H9 (cell line): ENCODE results near the gene RNF157. TPM values are rescaled to one million over a fixed set of nuclear protein-coding genes. Genes with fewer than 3 reads are reported as not detected.

ENCODE experiments used
- DNase-seq: peaks from one replicate; pipeline ENCODE4 v3.0.0-alpha.2; 2017
- H2AFZ ChIP-seq: one replicate; pipeline ENCODE4 v1.6.1; 2013; ENCODE audit warnings: mild to moderate bottlenecking, low read length, control low read depth, moderate library complexity
- H2AK5ac ChIP-seq: 2 replicates; pipeline ENCODE4 v1.6.1; 2013; ENCODE audit warnings: low read length, control low read depth, mixed read lengths; ENCODE audit not compliant: insufficient read length
- H2BK120ac ChIP-seq: one replicate; pipeline ENCODE4 v1.6.1; 2013; ENCODE audit warnings: low read depth, mild to moderate bottlenecking, low read length, control low read depth, inconsistent platforms; ENCODE audit not compliant: poor library complexity, severe bottlenecking
- H2BK12ac ChIP-seq: 2 replicates; pipeline ENCODE4 v1.6.1; 2013; ENCODE audit warnings: low read length, control low read depth, mixed read lengths, low read depth; ENCODE audit not compliant: insufficient read length
- H2BK15ac ChIP-seq: 2 replicates; pipeline ENCODE4 v1.6.1; 2013; ENCODE audit warnings: low read depth, low read length, control low read depth
- H2BK20ac ChIP-seq: one replicate; pipeline ENCODE4 v1.6.1; 2013; ENCODE audit warnings: low read depth, mild to moderate bottlenecking, low read length, control low read depth, inconsistent platforms; ENCODE audit not compliant: poor library complexity, severe bottlenecking
- H2BK5ac ChIP-seq: 2 replicates; pipeline ENCODE4 v1.6.1; 2013; ENCODE audit warnings: low read length, control low read depth, mixed read lengths; ENCODE audit not compliant: insufficient read length
- H3K14ac ChIP-seq: 2 replicates; pipeline ENCODE4 v1.6.1; 2013; ENCODE audit warnings: low read length, control low read depth; ENCODE audit not compliant: insufficient read depth
- H3K18ac ChIP-seq: 2 replicates; pipeline ENCODE4 v1.6.1; 2013; ENCODE audit warnings: low read depth, mild to moderate bottlenecking, mixed read lengths, low read length, control low read depth; ENCODE audit not compliant: insufficient read length
- H3K23ac ChIP-seq: 2 replicates; pipeline ENCODE4 v1.6.1; 2013; ENCODE audit warnings: low read length, control low read depth, mixed read lengths, low read depth; ENCODE audit not compliant: insufficient read length
- H3K23me2 ChIP-seq: 2 replicates; pipeline ENCODE4 v1.6.1; 2013; ENCODE audit warnings: low read depth, mild to moderate bottlenecking, mixed read lengths, low read length, control low read depth; ENCODE audit not compliant: insufficient read length, poor library complexity, severe bottlenecking
- H3K27ac ChIP-seq: 2 replicates; pipeline ENCODE4 v1.5.1; 2013; ENCODE audit warnings: low read length, control low read depth, mixed read lengths, low read depth; ENCODE audit not compliant: insufficient read length
- H3K27me3 ChIP-seq: 2 replicates; pipeline ENCODE4 v1.6.1; 2013; ENCODE audit warnings: low read length, control low read depth, inconsistent platforms; ENCODE audit not compliant: insufficient read depth
- H3K4ac ChIP-seq: 2 replicates; pipeline ENCODE4 v1.6.1; 2013; ENCODE audit warnings: low read depth, mild to moderate bottlenecking, control low read depth, inconsistent platforms, low read length, moderate library complexity
- H3K4me1 ChIP-seq: 2 replicates; pipeline ENCODE4 v1.6.1; 2013; ENCODE audit warnings: low read length, control low read depth, inconsistent platforms; ENCODE audit not compliant: insufficient read depth
- H3K4me2 ChIP-seq: 2 replicates; pipeline ENCODE4 v1.6.1; 2013; ENCODE audit warnings: low read length, control low read depth, mixed read lengths; ENCODE audit not compliant: insufficient read length, insufficient read depth
- H3K56ac ChIP-seq: 2 replicates; pipeline ENCODE4 v1.6.1; 2013; ENCODE audit warnings: low read depth, mild to moderate bottlenecking, mixed read lengths, low read length, control low read depth; ENCODE audit not compliant: insufficient read length
- H3K79me1 ChIP-seq: 2 replicates; pipeline ENCODE4 v1.6.1; 2013; ENCODE audit warnings: low read depth, mild to moderate bottlenecking, moderate library complexity, low read length, control low read depth, inconsistent platforms; ENCODE audit not compliant: insufficient read depth, poor library complexity, severe bottlenecking
- H3K79me2 ChIP-seq: 2 replicates; pipeline ENCODE4 v1.6.1; 2013; ENCODE audit warnings: low read length, control low read depth, inconsistent platforms; ENCODE audit not compliant: insufficient read depth
- H3K9ac ChIP-seq: 2 replicates; pipeline ENCODE4 v1.6.1; 2013; ENCODE audit warnings: low read length, control low read depth, mixed read lengths; ENCODE audit not compliant: insufficient read length; ENCODE audit errors: extremely low read depth
- H3K9me3 ChIP-seq: one replicate; pipeline ENCODE4 v1.6.1; 2013; ENCODE audit warnings: low read depth, low read length, inconsistent platforms; ENCODE audit not compliant: control insufficient read depth
- H3T11ph ChIP-seq: one replicate; pipeline ENCODE4 v1.6.1; 2013; ENCODE audit warnings: mild to moderate bottlenecking, low read length, control low read depth, inconsistent platforms
- H4K20me1 ChIP-seq: one replicate; pipeline ENCODE4 v1.6.1; 2013; ENCODE audit not compliant: control insufficient read depth, insufficient read length, insufficient read depth
- H4K5ac ChIP-seq: 2 replicates; pipeline ENCODE4 v1.6.1; 2013; ENCODE audit warnings: low read depth, mild to moderate bottlenecking, mixed read lengths, low read length, control low read depth; ENCODE audit not compliant: insufficient read length
- H4K8ac ChIP-seq: replicated peaks from 2 replicates; pipeline ENCODE4 v1.6.1; 2013; ENCODE audit warnings: low read length, control low read depth, mixed read lengths, low read depth; ENCODE audit not compliant: insufficient read length
- H4K91ac ChIP-seq: 2 replicates; pipeline ENCODE4 v1.6.1; 2013; ENCODE audit warnings: low read depth, mild to moderate bottlenecking, moderate library complexity, mixed read lengths, low read length, control low read depth; ENCODE audit not compliant: insufficient read length
- H3K27ac Mint-ChIP-seq, 3 experiments: 2 replicates in 2 of 3; 3 replicates in 1 of 3; pipeline ENCODE4 v1.8.0; 2020 to 2021; ENCODE audit warnings: mixed read lengths in 3 of 3, mild to moderate bottlenecking in 1 of 3, moderate library complexity in 1 of 3
- H3K27me3 Mint-ChIP-seq: 2 replicates; pipeline ENCODE4 v1.8.0; 2021; ENCODE audit warnings: low read depth, mild to moderate bottlenecking, moderate library complexity, mixed read lengths
- H3K36me3 Mint-ChIP-seq, 3 experiments: 2 replicates in 2 of 3; 3 replicates in 1 of 3; pipeline ENCODE4 v1.8.0; 2020 to 2021; ENCODE audit warnings: low read depth in 3 of 3, mixed read lengths in 3 of 3; ENCODE audit not compliant: insufficient read depth in 1 of 3
- H3K4me1 Mint-ChIP-seq, 2 experiments: 2 replicates each; pipeline ENCODE4 v1.8.0; 2020; ENCODE audit warnings: mixed read lengths in 2 of 2
- H3K4me3 Mint-ChIP-seq, 2 experiments: 2 replicates in 1 of 2; 3 replicates in 1 of 2; pipeline ENCODE4 v1.8.0; 2020 to 2021; ENCODE audit warnings: mild to moderate bottlenecking in 2 of 2, mixed read lengths in 2 of 2, moderate library complexity in 1 of 2
- H3K9me3 Mint-ChIP-seq, 2 experiments: 2 replicates in 1 of 2; 3 replicates in 1 of 2; pipeline ENCODE4 v1.8.0; 2020; ENCODE audit warnings: mild to moderate bottlenecking in 2 of 2, mixed read lengths in 2 of 2, moderate library complexity in 1 of 2
- CTCF ChIP-seq: fragments of 200-600 bp; sonication (generic); conservative IDR thresholded peaks from 3 replicates; pipeline ENCODE4 v1.8.0; 2021; ENCODE audit warnings: antibody characterized with exemption, mild to moderate bottlenecking
- WGBS: extraction: QIAGEN DNeasy Blood & Tissue Kit; methylation state at CpG from one replicate; pipeline ENCODE4 v1.1.7; 2013; ENCODE audit warnings: missing lambda C conversion rate, low lambda C conversion rate, mixed read lengths; ENCODE audit not compliant: insufficient read length; ENCODE audit errors: extremely low coverage; 5-methylcytosine and 5-hydroxymethylcytosine counted together
- total RNA-seq: library from RNA; stranded (reverse); gene quantifications from 2 replicates; pipeline ENCODE4 v1.2.1, GENCODE V29; 2021

RNF157 gene
- total RNA-seq, 1 experiment from 2014 or later, result 9.9 TPM

DNA sequence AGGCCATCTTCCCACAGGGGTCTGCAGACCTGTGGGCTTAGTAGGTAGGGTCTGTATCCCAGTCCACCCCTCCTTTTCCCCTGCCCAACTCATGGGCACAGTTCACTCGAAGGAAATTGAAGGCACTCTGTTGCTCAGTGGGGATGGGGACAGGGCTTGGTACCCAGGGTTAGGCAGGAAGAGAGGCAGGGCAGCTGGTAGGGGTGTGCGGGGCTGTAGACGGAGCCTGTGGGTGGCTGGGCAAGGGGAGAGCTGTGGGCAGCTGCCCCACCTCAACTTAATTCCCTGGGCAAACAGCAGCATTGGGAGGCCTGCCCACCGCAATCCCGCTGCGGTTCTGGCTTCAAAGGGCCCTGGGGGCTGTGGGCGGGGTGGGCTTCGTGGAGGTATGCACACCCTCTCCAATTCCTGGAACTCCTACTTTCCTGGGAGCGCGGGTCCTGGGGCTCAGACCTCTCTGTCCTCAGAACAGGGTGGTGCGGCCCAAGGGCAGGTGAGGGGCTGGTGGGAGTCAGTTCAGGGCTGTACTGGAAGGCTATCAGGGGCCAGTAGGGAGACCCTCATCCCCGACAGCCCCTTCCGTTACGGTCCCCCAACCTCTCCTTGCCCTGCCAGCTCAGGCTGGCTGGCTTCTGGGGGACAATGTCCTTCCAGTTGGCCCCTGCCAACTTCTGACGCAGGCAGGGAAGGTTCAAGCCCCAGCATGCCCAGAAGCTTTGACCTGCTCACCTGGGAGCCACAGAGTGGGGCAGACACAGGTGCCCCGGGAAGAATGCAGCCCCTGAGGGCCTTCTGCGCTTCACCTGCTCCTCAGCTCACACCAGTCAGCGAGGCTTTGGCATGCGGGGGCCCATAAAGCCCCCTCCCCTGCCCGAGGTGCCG lies 108.4 kb downstream of the RNF157 start:
- Histone ChIP-seq H3K18ac (peak overlapping the region; percentile 2), H4K8ac (no peak overlapping the region), H3K27me3 (peaks cover 6% of the 10 kb centered on the region; the same call in 1 of the 2 replicates), H2AFZ (no peak overlapping the region), H2BK15ac (no peak overlapping the region), H4K20me1 (no peaks in the 10 kb centered on the region), H3K9ac (no peak overlapping the region), H3T11ph (no peak overlapping the region), H2BK120ac (no peak overlapping the region), H3K4me2 (peak overlapping the region; percentile 22), H3K23ac (no peak overlapping the region), H2BK12ac (no peak overlapping the region), H3K14ac (no peak overlapping the region; the same call in 1 of the 2 replicates), H3K27ac (no peak overlapping the region), H3K9me3 (no peaks in the 10 kb centered on the region), H2AK5ac (no peak overlapping the region), H3K23me2 (peaks cover 14% of the 10 kb centered on the region), H2BK5ac (no peak overlapping the region), H3K4ac (no peak overlapping the region), H4K91ac (no peak overlapping the region), H4K5ac (no peak overlapping the region), H3K79me2 (no peaks in the 10 kb centered on the region), H3K79me1 (no peaks in the 10 kb centered on the region), H3K56ac (no peak overlapping the region), H3K4me1 (peaks cover 10% of the 10 kb centered on the region), H2BK20ac (no peak overlapping the region)
- Mint-ChIP-seq H3K9me3 (peaks cover 0 to 3% of the 10 kb centered on the region in 2 experiments; a peak in 2 of 5 replicates), H3K27ac (peak overlapping the region in 1 of 3 experiments; percentile 90; a peak in 2 of 7 replicates), H3K4me1 (peaks cover 49 to 62% of the 10 kb centered on the region in 2 experiments), H3K4me3 (peak overlapping the region; percentile 38 to 67; a peak in 4 of 5 replicates), H3K36me3 (no peaks in the 10 kb centered on the region), H3K27me3 (peaks cover 30% of the 10 kb centered on the region)
- no peak for TF ChIP-seq CTCF
- no CpG with 5 or more reads among the region's 21 CpGs for WGBS
- no peak for DNase-seq
